GM19463 (cell line): ENCODE results near the gene LSAMP.
A peak's percentile ranks its signal among the peaks of the same experiment; 100 is the strongest.

ENCODE experiments used
- ATAC-seq: cut with Tn5 transposase; IDR thresholded peaks from one replicate; pipeline ENCODE4 v1.9.1; 2021; ENCODE audit warnings: mild to moderate bottlenecking, moderate library complexity; ENCODE audit not compliant: unreplicated experiment

The LSAMP gene

GRCh38 chr3:116033516-116033915, 411.8 kb downstream of the LSAMP start:
- no peak for ATAC-seq

GRCh38 chr3:116032176-116032575, 413.1 kb downstream of the LSAMP start:
- ATAC-seq: no peak

- ATAC-seq: no peak
Observed at GRCh38 chr3:116030131-116030850, 415.0 kb downstream of the LSAMP start.

GRCh38 chr3:116029266-116029665, 416.0 kb downstream of the LSAMP start:
- ATAC-seq: no peak

- ATAC-seq: no peak
Observed at GRCh38 chr3:116028157-116028556, 417.1 kb downstream of the LSAMP start.

- no peak for ATAC-seq
Observed at GRCh38 chr3:116020989-116021388, 424.3 kb downstream of the LSAMP start.

- peak; percentile 82 for ATAC-seq
Observed at GRCh38 chr3:116020495-116020894, 424.8 kb downstream of the LSAMP start.

GRCh38 chr3:116019254-116019763, 426.0 kb downstream of the LSAMP start:
- ATAC-seq: no peak

GRCh38 chr3:116018646-116019045, 426.6 kb downstream of the LSAMP start:
- ATAC-seq: no peak

- no peak for ATAC-seq
Observed at GRCh38 chr3:116015931-116016330, 429.4 kb downstream of the LSAMP start.

- ATAC-seq: no peak
Observed at GRCh38 chr3:116007000-116007399, 438.3 kb downstream of the LSAMP start.

GRCh38 chr3:116005404-116005803, 439.9 kb downstream of the LSAMP start:
- ATAC-seq: no peak

- no peak for ATAC-seq
Observed at GRCh38 chr3:116002235-116002634, 443.1 kb downstream of the LSAMP start.

GRCh38 chr3:116001151-116001621, 444.1 kb downstream of the LSAMP start:
- no peak for ATAC-seq

- peak; percentile 92 for ATAC-seq
Observed at GRCh38 chr3:116000311-116000710, 445.0 kb downstream of the LSAMP start.

- no peak for ATAC-seq
Observed at GRCh38 chr3:115999613-116000012, 445.7 kb downstream of the LSAMP start.

- no peak for ATAC-seq
Observed at GRCh38 chr3:115999001-115999585, 446.2 kb downstream of the LSAMP start.

- no peak for ATAC-seq
Observed at GRCh38 chr3:115996420-115997108, 448.7 kb downstream of the LSAMP start.

- no peak for ATAC-seq
Observed at GRCh38 chr3:115990669-115991068, 454.6 kb downstream of the LSAMP start.

GRCh38 chr3:115989684-115990421, 455.4 kb downstream of the LSAMP start:
- ATAC-seq: no peak
